ENCODE results near the gene NACC1. TPM values are rescaled to one million over a fixed set of nuclear protein-coding genes. Genes with fewer than 3 reads are reported as not detected.

Gene NACC1
- total RNA-seq, 2 donors from 2014 or later, result 56.7 to 119 TPM

DNA sequence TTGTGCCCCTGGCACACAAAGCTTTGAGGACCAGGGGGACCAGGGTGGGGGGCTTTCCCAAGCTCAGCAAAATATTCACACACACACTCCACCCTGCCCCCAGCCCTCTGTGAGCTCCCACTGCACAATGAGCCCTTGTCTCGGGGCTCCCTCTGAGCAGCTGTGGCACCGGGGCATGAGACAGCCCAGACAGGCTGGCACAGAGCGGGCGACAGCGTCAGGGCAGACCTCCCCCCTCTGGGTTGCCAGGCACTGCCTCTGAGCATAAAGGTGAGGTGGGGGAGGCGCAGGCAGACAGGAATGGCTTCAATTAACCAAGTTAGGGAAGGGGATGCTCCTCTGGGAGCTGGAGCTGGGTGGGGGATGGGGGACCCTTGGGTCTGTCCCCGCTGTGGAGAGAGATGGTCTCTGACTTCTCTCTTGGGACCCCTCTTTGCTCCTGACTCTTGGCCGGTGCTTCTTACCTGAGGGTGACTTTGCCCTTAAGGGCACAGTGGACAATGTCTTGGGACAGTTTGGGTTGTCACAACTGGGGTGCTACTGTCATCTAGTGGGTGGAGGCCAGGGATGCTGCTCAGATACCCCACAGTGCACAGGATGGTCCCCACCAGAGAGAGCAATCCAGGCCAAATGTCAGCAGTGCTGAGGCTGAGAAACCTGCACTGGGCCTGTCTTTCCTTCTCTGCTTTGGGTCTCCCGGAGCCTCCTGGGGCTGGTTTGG is 45.7 kb upstream of the NACC1 start:
- intact Hi-C loops (cut with DNase I), result no loop called here
- Histone ChIP-seq H3K27ac (no peak overlapping the region), H3K4me3 (no peak overlapping the region), H3K27me3 (no peaks in the 10 kb centered on the region), H3K9ac (ENCODE audit: low read depth in 2 of 2, low read length in 2 of 2) (no peak overlapping the region), H3K36me3 (no peaks in the 10 kb centered on the region), H3K4me1 (no peaks in the 10 kb centered on the region), H3K9me3 (no peaks in the 10 kb centered on the region)
- TF ChIP-seq, protein P1, sequence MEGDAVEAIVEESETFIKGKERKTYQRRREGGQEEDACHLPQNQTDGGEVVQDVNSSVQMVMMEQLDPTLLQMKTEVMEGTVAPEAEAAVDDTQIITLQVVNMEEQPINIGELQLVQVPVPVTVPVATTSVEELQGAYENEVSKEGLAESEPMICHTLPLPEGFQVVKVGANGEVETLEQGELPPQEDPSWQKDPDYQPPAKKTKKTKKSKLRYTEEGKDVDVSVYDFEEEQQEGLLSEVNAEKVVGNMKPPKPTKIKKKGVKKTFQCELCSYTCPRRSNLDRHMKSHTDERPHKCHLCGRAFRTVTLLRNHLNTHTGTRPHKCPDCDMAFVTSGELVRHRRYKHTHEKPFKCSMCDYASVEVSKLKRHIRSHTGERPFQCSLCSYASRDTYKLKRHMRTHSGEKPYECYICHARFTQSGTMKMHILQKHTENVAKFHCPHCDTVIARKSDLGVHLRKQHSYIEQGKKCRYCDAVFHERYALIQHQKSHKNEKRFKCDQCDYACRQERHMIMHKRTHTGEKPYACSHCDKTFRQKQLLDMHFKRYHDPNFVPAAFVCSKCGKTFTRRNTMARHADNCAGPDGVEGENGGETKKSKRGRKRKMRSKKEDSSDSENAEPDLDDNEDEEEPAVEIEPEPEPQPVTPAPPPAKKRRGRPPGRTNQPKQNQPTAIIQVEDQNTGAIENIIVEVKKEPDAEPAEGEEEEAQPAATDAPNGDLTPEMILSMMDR (IDR thresholded peaks at IDR 0.05), result no peak
- DNase-seq, result no peak

DNA sequence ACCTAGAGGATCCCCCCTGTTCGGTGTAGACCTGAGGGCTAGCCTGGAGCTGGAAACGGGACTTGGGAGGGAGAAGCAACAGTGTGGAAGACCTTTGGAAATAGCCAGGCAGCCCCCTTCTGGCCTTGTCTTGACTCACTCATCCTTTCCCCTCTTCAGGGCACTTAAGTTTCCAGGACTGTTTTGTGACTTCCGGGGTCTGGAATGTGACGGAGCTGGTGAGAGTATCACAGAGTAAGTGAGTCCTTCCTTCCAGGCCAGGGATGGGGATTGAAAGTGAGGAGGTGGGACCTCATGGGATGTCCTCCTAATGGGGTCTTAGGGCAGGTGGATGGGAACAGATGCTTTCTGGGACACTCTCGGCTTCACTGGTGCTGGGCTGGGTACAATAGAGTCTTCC is 44.8 kb upstream of the NACC1 start:
- Histone ChIP-seq H3K9me3 (no peaks in the 10 kb centered on the region), H3K4me3 (no peak overlapping the region), H3K4me1 (peaks cover 1% of the 10 kb centered on the region), H3K9ac (ENCODE audit: low read depth in 2 of 2, low read length in 2 of 2) (no peak overlapping the region), H3K27me3 (no peaks in the 10 kb centered on the region), H3K27ac (no peak overlapping the region), H3K36me3 (no peaks in the 10 kb centered on the region)
- TF ChIP-seq, protein P1 (IDR thresholded peaks at IDR 0.05), result no peak
- no peak for DNase-seq
- intact Hi-C loops (cut with DNase I), result no loop called here

DNA sequence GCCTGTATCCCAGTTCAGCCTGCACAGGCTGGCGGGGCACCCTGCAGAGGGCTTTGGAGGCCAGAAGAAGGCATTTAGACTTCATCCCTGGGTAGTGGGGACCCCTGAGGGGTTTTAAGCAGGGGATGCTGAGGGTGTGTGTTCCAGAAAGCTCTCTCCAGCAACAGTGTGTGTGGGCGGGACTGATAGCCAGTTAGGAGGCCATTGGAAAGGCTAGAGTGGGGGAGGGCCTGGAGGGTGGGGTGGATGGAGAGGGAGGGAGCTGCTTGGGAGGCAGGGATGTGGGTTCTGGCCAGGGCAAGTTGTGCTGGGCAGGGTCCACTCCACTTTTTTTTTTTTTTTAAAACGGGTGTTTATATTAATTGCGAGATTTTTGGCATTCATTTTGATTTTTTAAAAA is 43.7 kb upstream of the NACC1 start:
- DNase-seq, result no peak
- no peak overlapping the region for H3K9ac ChIP-seq (ENCODE audit: low read depth in 2 of 2, low read length in 2 of 2)
- H3K36me3 ChIP-seq, result no peaks in the 10 kb centered on the region
- H3K4me1 ChIP-seq, result peaks cover 13% of the 10 kb centered on the region
- H3K9me3 ChIP-seq, result no peaks in the 10 kb centered on the region
- TF ChIP-seq, protein P1 (IDR thresholded peaks at IDR 0.05), result no peak
- no peak overlapping the region for H3K4me3 ChIP-seq
- H3K27ac ChIP-seq, result no peak overlapping the region
- intact Hi-C loops (cut with DNase I), result no loop called here
- H3K27me3 ChIP-seq, result no peaks in the 10 kb centered on the region

DNA sequence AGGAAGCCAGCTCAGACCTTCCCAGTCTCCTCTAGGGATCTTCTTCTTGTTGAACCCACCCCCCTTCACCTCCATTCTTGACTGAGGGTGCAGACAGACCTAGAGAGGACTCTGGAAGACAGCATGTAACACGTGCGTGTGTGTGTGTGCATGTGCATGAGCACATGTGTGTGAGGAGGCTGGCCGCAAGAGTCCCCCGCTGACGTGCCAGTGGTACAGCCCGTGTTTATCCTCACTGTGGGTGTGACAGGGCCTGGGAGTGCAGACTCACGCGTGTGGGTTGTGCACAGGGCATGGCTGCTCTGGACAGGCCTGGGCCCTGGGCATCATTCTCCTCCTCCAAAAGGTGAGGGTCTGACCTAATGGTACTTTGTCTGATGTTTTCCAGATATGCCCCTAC is 41.7 kb upstream of the NACC1 start:
- H3K4me1 ChIP-seq, result peaks cover 18% of the 10 kb centered on the region
- TF ChIP-seq, protein P1 (IDR thresholded peaks at IDR 0.05), result no peak
- no peaks in the 10 kb centered on the region for H3K27me3 ChIP-seq
- H3K27ac ChIP-seq, result no peak overlapping the region
- no peak overlapping the region for H3K4me3 ChIP-seq
- DNase-seq, result no peak
- H3K9ac ChIP-seq (ENCODE audit: low read depth in 2 of 2, low read length in 2 of 2), result peak overlapping the region in 1 of 2 donors; percentile 21
- H3K9me3 ChIP-seq, result no peaks in the 10 kb centered on the region
- no peaks in the 10 kb centered on the region for H3K36me3 ChIP-seq
- intact Hi-C loops (cut with DNase I), result no loop called here

DNA sequence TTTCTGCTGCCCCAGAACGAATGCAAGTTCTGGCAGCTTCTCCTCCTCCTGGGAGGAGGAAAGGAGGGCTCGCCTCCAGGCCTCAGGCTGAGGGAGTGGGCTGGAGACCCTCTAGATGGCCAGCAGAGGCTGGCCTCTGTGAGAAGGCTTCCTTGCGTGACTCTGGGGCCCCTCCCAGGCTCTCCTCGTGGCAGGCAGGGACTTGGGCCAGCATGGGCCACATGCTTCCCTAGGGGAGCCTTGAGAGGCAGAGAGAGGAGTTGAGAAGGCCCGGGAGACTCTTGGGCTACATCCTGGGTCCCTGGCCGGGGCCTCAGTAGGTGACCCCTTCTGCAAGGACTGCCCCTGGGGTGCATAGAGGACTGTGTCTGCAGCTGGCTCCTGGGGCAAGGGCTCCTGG is 41.3 kb upstream of the NACC1 start:
- Histone ChIP-seq H3K27me3 (no peaks in the 10 kb centered on the region), H3K9ac (ENCODE audit: low read depth in 2 of 2, low read length in 2 of 2) (peak overlapping the region in 1 of 2 donors; percentile 21), H3K9me3 (no peaks in the 10 kb centered on the region), H3K4me3 (no peak overlapping the region), H3K27ac (no peak overlapping the region), H3K4me1 (peaks cover 18% of the 10 kb centered on the region), H3K36me3 (no peaks in the 10 kb centered on the region)
- TF ChIP-seq, protein P1 (IDR thresholded peaks at IDR 0.05), result no peak
- no peak for DNase-seq
- intact Hi-C loops (cut with DNase I), result no loop called here

All from colonic mucosa (tissue), 4 donors.